ENCODE results near the gene PTPRD. TPM values are rescaled to one million over a fixed set of nuclear protein-coding genes. Genes with fewer than 3 reads are reported as not detected.

The PTPRD gene
- total RNA-seq, 1 donor from 2014 or later = 20.9 TPM

- DNase-seq (ENCODE audit: low spot score) = no peak
Measured at GRCh38 chr9:8864545-8864896, 1748.3 kb downstream of the PTPRD start.

DNA sequence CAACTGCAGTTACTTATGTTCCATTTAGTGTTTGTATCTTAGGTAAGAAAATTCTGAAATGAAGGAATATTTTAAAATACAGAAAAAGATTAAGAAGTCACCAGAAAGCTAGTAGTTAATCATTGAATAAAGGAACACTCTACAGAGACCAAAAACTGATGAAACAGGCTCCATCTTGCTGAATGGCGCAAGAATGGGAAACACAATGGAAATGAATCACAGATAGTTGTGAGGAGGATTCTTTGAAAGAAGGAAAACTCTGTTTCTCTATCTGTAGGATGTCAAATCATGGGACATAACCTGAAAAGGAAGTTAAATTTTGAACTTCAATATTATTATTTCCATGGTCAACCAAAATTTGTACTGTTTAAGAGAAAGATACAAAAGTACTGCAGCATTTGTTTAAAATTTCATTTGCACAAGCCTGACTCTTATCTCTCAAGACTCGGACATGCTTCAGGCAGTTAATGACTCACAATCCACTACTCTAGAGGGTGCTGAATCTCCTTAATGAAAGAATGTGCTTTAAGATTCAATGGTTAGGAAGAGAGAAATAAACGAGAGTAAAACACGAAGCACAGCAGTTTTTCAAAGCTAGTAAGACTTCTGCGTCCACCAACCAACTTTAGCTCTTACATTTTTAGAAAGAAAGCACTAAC, 1748.8 kb downstream of the PTPRD start:
- no peak for DNase-seq (ENCODE audit: low spot score)

- DNase-seq (ENCODE audit: low spot score) = no peak
Measured at GRCh38 chr9:8863069-8863468, 1749.7 kb downstream of the PTPRD start.

DNA sequence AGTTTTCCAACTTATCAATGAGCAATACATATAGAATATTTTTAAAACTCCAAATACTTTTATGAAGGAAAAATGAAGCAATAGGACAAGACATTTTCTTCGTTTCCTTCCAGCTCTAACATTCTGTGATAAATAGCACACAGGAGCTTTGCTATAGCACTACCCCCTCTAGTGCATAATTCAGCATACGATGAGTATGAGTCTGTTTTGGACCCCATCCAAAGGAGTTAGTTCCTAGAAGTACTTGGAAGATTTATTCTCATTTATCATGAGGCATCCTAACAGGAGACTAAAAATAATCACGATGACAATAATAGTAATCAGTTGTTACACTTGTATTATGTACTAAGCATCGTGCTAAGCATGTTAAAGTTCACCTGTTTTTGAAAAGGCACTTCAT, 1751.9 kb downstream of the PTPRD start:
- DNase-seq (ENCODE audit: low spot score) = no peak

- DNase-seq (ENCODE audit: low spot score) = no peak
Measured at GRCh38 chr9:8860086-8860485, 1752.7 kb downstream of the PTPRD start.

GRCh38 chr9:8859416-8859815, 1753.4 kb downstream of the PTPRD start:
- DNase-seq (ENCODE audit: low spot score) = no peak

GRCh38 chr9:8858596-8859161, 1754.1 kb downstream of the PTPRD start:
- DNase-seq (ENCODE audit: low spot score) = no peak

DNA sequence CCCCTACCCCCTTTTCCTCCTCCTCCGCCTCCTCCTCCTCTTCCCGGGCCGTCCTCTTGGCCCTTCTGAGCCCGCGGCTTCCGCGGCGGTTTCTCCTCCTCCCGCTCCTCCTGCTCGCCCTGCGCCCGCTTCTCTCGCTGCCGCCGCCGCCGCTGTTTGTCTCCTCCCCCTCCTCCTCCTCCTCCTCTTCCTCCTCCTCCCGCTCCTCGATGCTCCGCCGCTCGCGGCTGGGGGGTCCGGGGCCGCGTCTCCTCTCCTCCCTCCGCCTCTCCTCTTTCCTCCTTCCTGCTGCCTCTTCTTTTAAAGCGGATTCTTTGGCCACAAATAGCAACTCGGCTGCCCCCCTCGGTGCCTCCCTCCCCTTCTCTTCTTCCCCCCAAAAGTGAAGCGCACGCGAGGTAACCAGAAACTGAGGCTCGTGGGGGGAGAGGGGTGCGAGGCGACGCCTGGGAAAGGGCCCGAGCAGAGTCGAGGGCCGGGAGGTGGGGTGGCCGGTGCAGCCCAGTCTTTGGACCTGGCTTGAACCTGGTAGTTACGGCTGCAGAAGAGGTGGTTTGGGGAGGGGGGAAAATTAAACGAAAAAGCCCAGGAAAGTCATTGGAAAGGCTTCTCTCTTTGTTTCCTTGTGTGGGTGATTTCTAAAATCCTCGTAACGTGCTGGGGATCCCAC, 1754.7 kb downstream of the PTPRD start:
- peak; percentile 61 for DNase-seq (ENCODE audit: low spot score)

DNA sequence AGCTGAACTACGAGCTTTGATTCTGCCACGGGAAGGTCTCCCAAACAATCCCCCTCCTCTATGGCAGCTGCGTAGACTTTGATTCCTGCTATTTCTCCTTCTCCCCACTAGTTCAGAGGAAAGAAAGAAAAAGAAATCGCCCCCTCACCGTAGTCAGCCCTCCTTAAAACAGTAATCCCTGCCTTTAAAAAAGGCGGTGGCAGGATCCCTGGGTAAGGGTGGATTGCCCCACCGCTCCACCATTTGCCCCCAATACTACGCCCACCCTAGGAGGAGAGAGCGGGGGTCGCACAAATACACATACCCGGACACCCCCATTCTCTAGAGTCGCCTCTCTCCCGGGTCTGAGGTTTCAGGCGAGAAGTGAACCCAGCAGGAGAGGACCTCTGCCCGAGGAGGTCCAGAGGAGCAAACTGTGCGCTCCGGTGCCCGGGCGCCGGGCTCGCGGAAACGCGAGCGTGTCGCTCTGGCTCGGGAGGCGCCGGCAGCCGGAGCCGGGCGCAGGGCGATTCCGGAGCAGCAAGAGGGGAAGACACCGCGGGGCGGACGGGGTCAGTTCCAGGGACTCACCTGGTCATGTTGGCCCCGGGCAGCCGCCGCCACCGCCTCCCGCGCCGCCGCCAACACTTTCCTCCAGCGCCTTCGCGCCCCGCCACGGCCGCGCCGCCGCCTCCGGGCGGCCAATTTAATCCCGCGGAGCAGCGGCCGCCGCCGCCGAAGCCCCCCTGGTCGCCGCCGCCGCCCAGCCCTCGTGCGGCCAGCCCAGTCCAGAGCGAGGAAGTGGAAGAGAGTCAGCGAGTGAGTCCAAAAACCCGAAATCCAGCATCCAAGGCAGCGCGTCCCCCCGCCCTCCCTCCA, 1755.5 kb downstream of the PTPRD start:
- no peak for DNase-seq (ENCODE audit: low spot score)

DNA sequence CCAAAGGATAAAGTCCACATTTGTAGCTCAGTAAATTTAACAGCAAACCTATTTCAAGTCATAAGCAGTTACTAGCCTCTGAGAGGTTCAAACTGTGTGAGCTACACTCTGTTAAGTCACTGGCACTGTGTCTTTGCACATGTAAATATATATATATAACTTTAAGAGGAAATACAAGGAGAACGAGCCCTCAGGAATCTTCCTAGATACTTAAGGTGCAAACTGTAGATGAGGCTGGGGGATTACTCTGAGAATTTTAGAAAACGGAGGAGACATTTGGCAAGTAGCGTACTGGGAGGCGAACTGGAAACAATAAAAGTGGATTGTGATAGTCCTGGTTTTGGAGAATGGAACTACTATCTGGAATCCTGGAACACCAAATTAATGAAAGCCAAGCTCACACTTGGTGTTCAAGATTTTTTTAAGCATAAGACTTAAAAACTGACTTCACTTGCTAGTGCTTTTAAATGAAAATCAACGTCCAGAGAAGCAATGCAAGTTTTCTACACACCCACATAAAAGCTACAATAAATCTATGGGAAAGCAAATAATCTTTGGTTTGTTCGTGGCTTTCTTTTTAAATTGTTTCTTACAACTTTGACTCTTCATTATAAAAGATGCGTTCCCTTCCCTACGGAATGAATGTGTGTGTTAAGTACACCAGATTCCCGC, 1756.3 kb downstream of the PTPRD start:
- DNase-seq (ENCODE audit: low spot score) = no peak

DNA sequence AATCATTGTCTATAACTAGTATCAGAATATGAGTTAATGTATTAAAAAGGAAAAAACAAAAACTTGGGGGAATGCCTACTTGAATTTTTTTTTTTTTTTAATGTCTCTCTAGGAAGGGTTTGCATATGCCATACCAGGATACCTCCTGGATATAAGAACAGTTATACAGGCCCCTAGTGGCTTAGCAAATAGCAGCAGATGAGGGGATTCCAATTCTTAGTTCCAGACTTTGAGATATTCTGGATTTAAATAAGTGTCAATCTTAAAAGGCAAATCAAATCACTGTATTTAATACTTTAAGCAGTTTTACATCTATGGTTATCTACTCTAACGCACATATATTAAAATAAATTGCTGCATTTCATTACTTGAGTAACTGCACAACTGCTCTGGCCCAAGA, 1757.8 kb downstream of the PTPRD start:
- DNase-seq (ENCODE audit: low spot score) = no peak

- DNase-seq (ENCODE audit: low spot score) = no peak
Measured at GRCh38 chr9:8852301-8852864, 1760.4 kb downstream of the PTPRD start.

- no peak for DNase-seq (ENCODE audit: low spot score)
Measured at GRCh38 chr9:8850914-8851313, 1761.9 kb downstream of the PTPRD start.

DNA sequence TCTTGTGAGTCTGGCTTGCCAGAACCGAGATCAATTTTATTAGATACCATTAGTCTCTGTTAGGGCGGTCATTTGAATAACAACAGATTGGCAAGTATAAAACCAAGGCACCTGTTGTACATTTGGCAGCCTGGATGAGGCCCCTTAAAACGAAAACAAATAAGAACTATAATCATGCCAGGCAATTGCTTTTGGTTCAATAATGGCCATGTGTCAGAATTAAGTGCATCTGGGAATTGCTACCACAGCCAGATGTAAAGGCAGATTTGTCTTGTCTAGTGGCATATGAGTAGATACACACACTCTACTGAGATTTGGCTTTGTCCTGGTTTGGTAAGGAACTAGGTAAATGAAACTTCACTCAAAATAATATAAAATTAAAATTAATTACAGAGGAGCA, 1767.0 kb downstream of the PTPRD start:
- no peak for DNase-seq (ENCODE audit: low spot score)

- DNase-seq (ENCODE audit: low spot score) = no peak
Measured at GRCh38 chr9:8845376-8845775, 1767.4 kb downstream of the PTPRD start.

DNA sequence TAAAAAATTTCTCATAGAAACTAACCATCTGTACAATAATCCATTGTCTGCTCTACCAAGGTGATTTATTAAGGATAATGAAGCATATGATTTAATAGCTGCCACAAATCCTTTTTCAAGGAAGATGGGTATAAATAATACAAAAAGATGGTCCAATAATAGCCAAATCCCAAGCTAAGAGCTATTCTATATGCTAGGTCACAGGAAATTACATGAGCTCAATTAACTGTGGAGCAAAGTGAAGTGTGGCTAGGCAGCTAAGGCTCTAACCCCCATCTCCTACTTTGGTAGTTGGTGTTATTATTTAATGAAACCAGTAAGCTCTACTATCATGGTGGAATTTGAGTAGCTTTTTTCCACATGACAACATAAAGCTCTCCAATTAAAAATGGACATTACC, 1768.3 kb downstream of the PTPRD start:
- DNase-seq (ENCODE audit: low spot score) = no peak

DNA sequence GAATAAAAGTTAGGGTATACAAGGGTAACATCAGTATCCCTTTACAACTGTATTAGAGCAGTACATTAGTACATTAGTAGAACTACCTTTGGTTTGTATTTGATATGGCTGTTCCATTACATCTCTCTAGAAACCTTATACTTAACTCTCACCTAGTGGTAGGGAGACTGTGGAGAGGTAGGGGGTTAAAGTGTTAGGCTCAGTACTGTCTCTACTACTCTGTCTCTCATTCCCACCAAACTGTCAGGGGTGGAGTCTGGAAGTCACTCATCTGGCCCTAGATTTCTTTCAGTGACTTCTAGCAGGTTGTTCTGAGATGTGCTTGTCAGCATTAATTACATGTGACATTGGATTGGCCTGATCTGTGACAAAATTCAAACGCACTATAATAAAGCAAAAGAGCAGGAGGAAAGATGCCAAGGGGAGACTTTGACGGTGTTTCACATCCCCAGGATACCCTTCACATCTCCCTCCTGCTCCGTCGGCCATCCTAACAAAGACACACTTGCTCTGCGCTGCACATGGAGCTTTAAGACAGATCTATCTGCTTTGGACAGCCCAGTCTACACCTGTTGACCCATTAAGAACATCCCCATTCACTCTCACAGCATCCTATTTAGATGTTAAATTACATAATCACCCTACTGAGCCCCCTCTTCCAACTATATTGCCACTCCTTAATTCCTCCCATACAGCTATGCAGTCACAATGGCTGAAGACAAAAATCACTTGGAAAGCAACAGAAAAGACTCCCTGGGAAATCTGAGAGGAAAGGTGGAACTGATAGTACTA, 1770.2 kb downstream of the PTPRD start:
- DNase-seq (ENCODE audit: low spot score) = no peak

GRCh38 chr9:8838136-8838535, 1774.7 kb downstream of the PTPRD start:
- no peak for DNase-seq (ENCODE audit: low spot score)

DNA sequence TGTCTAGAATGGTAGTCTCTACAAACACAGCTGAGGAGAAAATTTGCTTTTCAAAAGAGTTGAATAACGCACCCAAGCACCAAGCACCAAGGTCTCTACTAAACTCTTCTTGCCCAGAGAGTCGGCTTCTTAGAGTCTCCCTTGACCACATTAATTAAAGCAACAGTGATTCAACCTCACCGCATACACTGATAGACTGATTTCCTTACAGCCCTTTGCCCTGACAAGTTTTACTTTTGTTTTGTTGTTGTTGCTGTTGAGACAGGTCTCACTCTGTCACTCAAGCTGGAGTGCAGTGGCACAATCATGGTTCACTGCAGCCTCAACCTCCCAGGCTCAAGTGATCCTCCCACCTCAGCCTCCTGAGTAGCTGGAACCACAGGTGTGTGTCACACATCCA, 1777.5 kb downstream of the PTPRD start:
- DNase-seq (ENCODE audit: low spot score) = no peak

DNA sequence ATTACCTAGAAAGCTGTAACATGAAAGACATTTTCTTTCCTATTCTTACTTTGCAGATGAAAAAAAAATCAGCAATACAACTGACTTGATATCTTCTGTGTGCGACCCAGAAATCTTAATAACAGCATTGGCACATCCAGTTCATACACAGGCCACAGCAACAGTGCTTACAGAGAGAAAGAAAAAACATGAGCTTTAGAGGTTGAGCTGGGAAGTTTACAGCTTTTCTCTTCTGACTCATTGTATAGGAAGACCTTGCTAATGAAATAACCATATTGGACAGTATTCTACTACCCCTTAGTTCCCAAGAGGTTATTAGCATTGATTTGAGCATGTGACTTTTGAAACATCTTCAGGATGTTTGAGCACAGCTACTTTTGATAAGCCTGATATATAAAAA, 1779.8 kb downstream of the PTPRD start:
- DNase-seq (ENCODE audit: low spot score) = no peak

DNA sequence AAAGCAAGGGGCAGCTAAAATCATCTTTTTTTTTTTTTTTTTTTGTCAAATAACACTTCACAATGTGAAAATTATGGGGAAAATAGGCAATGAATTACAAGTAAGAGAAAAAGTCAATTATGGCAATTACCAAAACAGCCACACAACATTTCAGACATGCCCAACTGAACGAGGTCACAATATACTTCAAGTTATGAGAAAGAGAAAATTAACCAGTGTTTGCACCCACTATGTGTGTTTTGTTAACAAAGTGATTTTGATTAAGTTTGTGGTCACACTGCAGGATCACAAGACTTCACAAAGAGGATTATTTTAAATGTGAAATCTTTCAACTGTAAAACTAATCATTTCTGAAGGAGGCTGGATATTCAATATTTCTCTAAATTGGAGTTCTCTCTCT, 1780.4 kb downstream of the PTPRD start:
- no peak for DNase-seq (ENCODE audit: low spot score)
